ENCODE data around the gene PIK3R3. TPM values are rescaled to one million over a fixed set of nuclear protein-coding genes. Genes with fewer than 3 reads are reported as not detected.

Gene PIK3R3
- total and polyA plus RNA-seq, 4 donors: 29.0 to 63.1 (median 54.4) TPM

DNA sequence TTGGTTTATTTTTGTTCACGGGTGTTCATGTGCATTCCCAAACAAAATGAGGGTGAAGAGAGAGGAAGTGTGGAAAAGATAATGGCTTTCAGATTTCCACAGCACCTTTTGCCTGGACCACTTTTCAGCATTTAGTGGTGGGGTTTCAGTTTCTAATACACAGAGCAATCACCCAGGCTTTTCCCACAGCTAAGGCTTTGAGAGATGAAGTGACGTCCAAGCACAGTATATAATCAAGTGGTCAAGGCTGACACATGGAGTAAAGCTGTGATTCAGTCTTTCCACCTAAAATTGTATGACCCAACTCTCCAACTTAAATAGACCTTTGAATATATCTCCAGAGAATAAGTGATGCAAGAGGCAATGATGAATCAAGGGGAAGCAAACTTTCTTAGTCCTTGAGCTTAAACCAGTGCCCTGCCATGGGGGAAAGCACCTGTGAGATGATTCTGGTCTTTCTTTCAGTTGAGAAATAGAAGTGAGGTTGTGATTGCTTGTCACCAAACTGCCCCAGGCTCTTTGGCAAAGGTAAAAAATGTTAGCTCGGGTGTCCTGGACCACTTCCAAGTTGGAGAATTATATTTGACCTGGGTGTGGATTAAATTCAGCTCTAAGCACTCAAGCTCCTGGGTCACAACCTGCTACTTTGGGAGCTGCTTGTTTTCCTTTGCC is 2.4 kb upstream of the PIK3R3 start:
- H3K4me1 ChIP-seq (ENCODE audit: control insufficient read depth, insufficient read depth, low read length): peaks cover 5% of the 10 kb centered on the region
- no peak overlapping the region for H3K4me3 ChIP-seq (ENCODE audit: low read depth, low read length)
- no CpG with 5 or more reads among the region's 3 CpGs for WGBS (ENCODE audit: insufficient coverage)
- H3K27me3 ChIP-seq (ENCODE audit: control insufficient read depth, insufficient read depth, low read length): no peaks in the 10 kb centered on the region
- no peaks in the 10 kb centered on the region for H3K36me3 ChIP-seq (ENCODE audit: control insufficient read depth, insufficient read depth, low read length)
- no peak overlapping the region for H3K27ac ChIP-seq (ENCODE audit: low read depth, low read length)
- peak in 2 of 6 donors; percentile 13 to 47 for DNase-seq (ENCODE audit: low read depth in 4 of 6, low spot score in 6 of 6)
- no peaks in the 10 kb centered on the region for H3K9me3 ChIP-seq (ENCODE audit: control insufficient read depth, insufficient read depth, low read length)

DNA sequence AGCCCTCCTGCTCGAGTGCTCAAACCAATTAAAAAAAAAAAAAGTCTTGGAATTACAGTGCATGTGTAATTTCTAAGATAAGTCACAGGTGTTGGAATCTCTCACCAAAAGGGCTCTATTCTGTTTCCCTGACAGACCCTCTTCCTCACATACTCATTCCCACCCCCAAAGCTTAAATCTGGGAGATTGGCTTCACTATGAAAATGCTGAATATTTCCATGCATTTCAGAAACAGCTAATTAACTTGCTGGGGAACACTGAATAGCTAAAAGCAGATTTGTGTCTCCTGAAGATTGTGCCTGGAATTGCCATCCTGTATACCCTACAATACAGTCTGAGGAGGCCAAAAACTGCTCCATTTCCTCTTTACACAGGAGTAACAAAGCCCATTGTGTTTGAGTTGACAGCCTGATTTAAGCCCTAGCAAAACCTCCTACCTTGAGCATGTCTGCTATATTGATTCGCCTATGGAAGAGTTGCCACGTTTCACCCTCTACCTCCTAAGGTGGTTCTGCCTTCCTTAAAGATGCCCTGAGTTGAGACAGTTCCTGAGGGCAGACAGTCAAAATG is 1.4 kb upstream of the PIK3R3 start:
- DNase-seq (ENCODE audit: low read depth in 4 of 6, low spot score in 6 of 6): peak in 2 of 6 donors; percentile 49 to 56
- Histone ChIP-seq H3K27ac (ENCODE audit: low read depth, low read length) (peak overlapping the region; percentile 98), H3K4me3 (ENCODE audit: low read depth, low read length) (peak overlapping the region; percentile 90), H3K9me3 (ENCODE audit: control insufficient read depth, insufficient read depth, low read length) (no peaks in the 10 kb centered on the region), H3K36me3 (ENCODE audit: control insufficient read depth, insufficient read depth, low read length) (no peaks in the 10 kb centered on the region), H3K4me1 (ENCODE audit: control insufficient read depth, insufficient read depth, low read length) (peaks cover 5% of the 10 kb centered on the region), H3K27me3 (ENCODE audit: control insufficient read depth, insufficient read depth, low read length) (no peaks in the 10 kb centered on the region)
- WGBS (ENCODE audit: insufficient coverage): no CpG with 5 or more reads among the region's 3 CpGs

DNA sequence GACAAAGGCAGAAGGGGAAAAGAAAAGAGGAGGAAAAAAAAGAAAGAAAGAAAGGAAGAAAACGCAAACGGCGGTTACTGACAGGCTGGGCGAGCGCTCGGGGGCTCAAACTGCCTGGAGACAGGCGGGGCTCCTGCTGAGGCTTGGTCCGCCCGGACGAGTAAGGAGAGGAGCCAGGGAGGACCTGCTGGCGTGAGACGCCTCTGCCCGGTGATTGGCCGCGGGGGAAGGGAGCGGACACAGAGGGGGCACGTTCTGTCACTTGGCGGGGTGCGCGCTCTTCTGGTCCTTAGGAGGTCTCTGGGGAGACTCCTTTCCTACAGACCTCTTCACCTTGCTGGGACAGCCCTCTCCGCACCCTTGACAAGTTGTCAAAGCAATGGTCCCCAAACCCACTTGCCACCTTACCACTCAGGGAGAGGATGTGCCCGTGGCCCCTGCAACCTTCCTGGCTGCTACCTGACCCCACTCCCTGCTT is 791 bp upstream of the PIK3R3 start:
- H3K4me3 ChIP-seq (ENCODE audit: low read depth, low read length): peak overlapping the region; percentile 90

DNA sequence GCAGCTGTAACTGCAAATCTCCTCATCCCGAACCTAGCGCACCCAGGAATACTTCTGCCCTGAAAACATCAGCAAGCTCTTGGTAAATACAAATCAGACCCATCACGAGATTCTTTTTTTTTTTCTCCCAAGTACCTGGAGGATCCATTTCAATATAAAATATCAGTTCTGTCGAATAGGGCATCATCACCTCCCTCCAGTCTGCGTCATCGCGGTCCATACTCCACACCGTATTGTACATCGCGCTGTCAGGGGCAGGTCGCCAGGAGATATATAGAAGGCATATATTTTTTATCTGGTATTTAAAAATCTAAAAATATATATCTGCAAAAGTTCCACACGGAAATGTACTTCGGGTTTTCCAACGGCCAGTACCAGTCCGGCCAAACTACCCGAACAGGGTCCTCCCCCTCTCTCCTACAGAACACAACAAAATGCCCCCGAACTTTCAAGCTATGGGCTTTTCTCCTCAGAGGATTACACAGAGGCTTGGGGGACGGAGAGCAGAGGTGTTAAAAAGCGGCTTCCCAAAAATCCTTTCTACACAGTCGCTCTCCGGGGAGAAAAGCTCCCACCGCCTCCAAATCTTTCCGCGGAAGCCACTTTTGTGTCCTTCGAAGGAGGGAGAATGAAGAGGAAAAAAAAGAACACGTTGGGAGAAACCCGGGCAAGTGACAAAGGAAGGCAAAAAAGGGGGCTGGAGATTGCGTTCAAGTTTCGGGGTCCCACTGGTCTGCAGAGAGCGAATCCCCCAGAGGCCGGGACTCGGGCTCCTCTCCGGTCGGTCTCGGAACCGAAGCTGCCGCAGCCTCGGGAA is 509 bp downstream of the PIK3R3 start:
- DNase-seq (ENCODE audit: low read depth in 4 of 6, low spot score in 6 of 6): peak in 4 of 6 donors; percentile 45 to 83 (median 64)
- no peaks in the 10 kb centered on the region for H3K9me3 ChIP-seq (ENCODE audit: control insufficient read depth, insufficient read depth, low read length)
- H3K27ac ChIP-seq (ENCODE audit: low read depth, low read length): peak overlapping the region; percentile 98
- H3K27me3 ChIP-seq (ENCODE audit: control insufficient read depth, insufficient read depth, low read length): no peaks in the 10 kb centered on the region
- 0% methylated on average over 17 of the region's 38 CpGs for WGBS (ENCODE audit: insufficient coverage)
- peak overlapping the region; percentile 90 for H3K4me3 ChIP-seq (ENCODE audit: low read depth, low read length)
- no peaks in the 10 kb centered on the region for H3K36me3 ChIP-seq (ENCODE audit: control insufficient read depth, insufficient read depth, low read length)
- peaks cover 5% of the 10 kb centered on the region for H3K4me1 ChIP-seq (ENCODE audit: control insufficient read depth, insufficient read depth, low read length)

More for the DNA sequence above, 791 bp upstream of the PIK3R3 start:
- Histone ChIP-seq H3K9me3 (ENCODE audit: control insufficient read depth, insufficient read depth, low read length) (no peaks in the 10 kb centered on the region), H3K27me3 (ENCODE audit: control insufficient read depth, insufficient read depth, low read length) (no peaks in the 10 kb centered on the region), H3K4me1 (ENCODE audit: control insufficient read depth, insufficient read depth, low read length) (peaks cover 5% of the 10 kb centered on the region), H3K36me3 (ENCODE audit: control insufficient read depth, insufficient read depth, low read length) (no peaks in the 10 kb centered on the region), H3K27ac (ENCODE audit: low read depth, low read length) (peak overlapping the region; percentile 98)
- DNase-seq (ENCODE audit: low read depth in 4 of 6, low spot score in 6 of 6): no peak
- WGBS (ENCODE audit: insufficient coverage): 0% methylated on average over 15 of the region's 22 CpGs

DNA sequence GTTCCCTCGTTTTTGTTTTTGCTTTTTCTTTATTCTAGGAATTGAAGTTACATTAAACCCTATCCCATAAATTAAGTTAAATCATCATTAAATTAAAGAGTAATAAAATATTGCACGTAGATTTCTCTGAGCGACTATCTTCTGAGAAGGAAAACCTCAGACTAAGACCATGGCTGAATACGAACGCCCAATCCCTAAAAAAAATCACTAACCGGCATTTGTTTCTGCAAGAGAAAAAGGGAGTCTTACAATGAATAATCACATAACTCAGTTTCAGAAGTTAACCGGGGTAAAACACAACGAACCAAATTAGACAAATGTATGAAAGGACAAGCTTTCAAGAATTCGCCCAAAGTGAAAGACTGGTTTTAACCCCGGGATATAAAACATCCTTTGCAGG is 1.3 kb downstream of the PIK3R3 start:
- Histone ChIP-seq H3K27me3 (ENCODE audit: control insufficient read depth, insufficient read depth, low read length) (no peaks in the 10 kb centered on the region), H3K9me3 (ENCODE audit: control insufficient read depth, insufficient read depth, low read length) (no peaks in the 10 kb centered on the region), H3K27ac (ENCODE audit: low read depth, low read length) (peak overlapping the region; percentile 4), H3K4me1 (ENCODE audit: control insufficient read depth, insufficient read depth, low read length) (peaks cover 5% of the 10 kb centered on the region), H3K36me3 (ENCODE audit: control insufficient read depth, insufficient read depth, low read length) (no peaks in the 10 kb centered on the region), H3K4me3 (ENCODE audit: low read depth, low read length) (peak overlapping the region; percentile 90)
- no CpG with 5 or more reads among the region's 10 CpGs for WGBS (ENCODE audit: insufficient coverage)
- peak in 2 of 6 donors; percentile 56 to 67 for DNase-seq (ENCODE audit: low read depth in 4 of 6, low spot score in 6 of 6)

DNA sequence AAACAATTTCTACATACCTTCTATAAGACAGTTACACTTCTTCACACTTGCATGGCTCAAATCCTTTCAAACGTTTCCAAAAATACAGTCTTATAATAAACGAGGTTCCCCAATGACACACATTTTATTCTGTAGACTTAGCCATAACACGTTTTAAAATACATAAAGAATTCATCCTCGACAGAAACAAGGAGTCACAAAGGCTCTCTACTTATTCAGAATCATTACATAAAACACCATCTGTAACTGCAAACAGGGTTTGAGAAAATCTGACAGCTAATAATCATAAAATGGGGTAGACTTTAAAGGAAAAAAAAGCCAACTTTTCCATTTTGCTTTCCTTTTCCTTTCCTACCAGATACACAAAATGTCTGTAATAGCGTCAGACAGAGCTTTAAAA is 1.8 kb downstream of the PIK3R3 start:
- DNase-seq (ENCODE audit: low read depth in 4 of 6, low spot score in 6 of 6): peak in 2 of 6 donors; percentile 28 to 42
- WGBS (ENCODE audit: insufficient coverage): 0% methylated on average over 2 of the region's 5 CpGs

DNA sequence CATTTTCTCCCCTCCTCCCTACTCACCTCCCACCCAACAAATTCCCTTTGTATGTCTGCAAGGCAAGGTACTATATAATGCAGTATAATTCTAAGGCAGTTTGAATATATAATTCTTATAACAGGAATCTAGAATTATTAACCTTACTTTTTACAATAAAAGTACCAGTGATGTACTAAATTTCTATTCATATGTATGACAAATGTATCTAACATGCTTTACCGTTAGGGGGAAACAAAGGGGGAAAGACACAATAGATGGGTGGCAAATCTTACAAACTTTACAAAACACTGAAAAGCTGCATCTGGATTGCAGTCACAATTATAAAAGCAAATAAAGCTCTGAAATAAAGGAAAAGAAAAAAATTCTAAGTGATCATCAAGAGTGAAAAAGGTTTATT is 2.3 kb downstream of the PIK3R3 start:
- Histone ChIP-seq H3K27ac (ENCODE audit: low read depth, low read length) (peak overlapping the region; percentile 4), H3K36me3 (ENCODE audit: control insufficient read depth, insufficient read depth, low read length) (no peaks in the 10 kb centered on the region), H3K9me3 (ENCODE audit: control insufficient read depth, insufficient read depth, low read length) (no peaks in the 10 kb centered on the region), H3K4me3 (ENCODE audit: low read depth, low read length) (peak overlapping the region; percentile 90), H3K4me1 (ENCODE audit: control insufficient read depth, insufficient read depth, low read length) (peaks cover 5% of the 10 kb centered on the region), H3K27me3 (ENCODE audit: control insufficient read depth, insufficient read depth, low read length) (no peaks in the 10 kb centered on the region)
- DNase-seq (ENCODE audit: low read depth in 4 of 6, low spot score in 6 of 6): peak in 2 of 6 donors; percentile 30 to 60
- WGBS (ENCODE audit: insufficient coverage): no CpG with 5 or more reads among the region's 1 CpG

More for the DNA sequence above, 1.8 kb downstream of the PIK3R3 start:
- Histone ChIP-seq H3K4me3 (ENCODE audit: low read depth, low read length) (peak overlapping the region; percentile 90), H3K9me3 (ENCODE audit: control insufficient read depth, insufficient read depth, low read length) (no peaks in the 10 kb centered on the region), H3K27ac (ENCODE audit: low read depth, low read length) (peak overlapping the region; percentile 4), H3K4me1 (ENCODE audit: control insufficient read depth, insufficient read depth, low read length) (peaks cover 5% of the 10 kb centered on the region), H3K27me3 (ENCODE audit: control insufficient read depth, insufficient read depth, low read length) (no peaks in the 10 kb centered on the region), H3K36me3 (ENCODE audit: control insufficient read depth, insufficient read depth, low read length) (no peaks in the 10 kb centered on the region)

DNA sequence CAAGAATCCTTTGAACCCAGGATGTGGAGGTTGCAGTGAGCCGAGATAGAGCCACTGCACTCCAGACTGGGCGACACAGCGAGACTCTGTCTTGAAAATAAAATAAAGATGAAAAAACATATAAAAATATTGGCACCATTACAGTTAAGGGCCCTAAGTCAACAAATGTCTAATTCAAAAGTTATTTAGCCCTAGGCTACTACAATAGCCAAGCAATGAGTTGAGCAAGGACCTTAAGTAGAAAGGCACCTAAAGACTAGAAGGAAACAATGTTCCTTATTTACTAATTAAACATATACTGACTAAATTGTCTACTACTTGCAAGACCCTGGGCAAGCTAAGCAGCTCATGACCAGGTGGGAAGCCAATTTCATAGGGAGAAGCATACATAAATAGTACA is 4.1 kb downstream of the PIK3R3 start:
- no peaks in the 10 kb centered on the region for H3K36me3 ChIP-seq (ENCODE audit: control insufficient read depth, insufficient read depth, low read length)
- H3K27me3 ChIP-seq (ENCODE audit: control insufficient read depth, insufficient read depth, low read length): no peaks in the 10 kb centered on the region
- H3K4me3 ChIP-seq (ENCODE audit: low read depth, low read length): no peak overlapping the region
- H3K4me1 ChIP-seq (ENCODE audit: control insufficient read depth, insufficient read depth, low read length): peaks cover 2% of the 10 kb centered on the region
- H3K9me3 ChIP-seq (ENCODE audit: control insufficient read depth, insufficient read depth, low read length): no peaks in the 10 kb centered on the region
- DNase-seq (ENCODE audit: low read depth in 4 of 6, low spot score in 6 of 6): no peak
- no peak overlapping the region for H3K27ac ChIP-seq (ENCODE audit: low read depth, low read length)
- 100% methylated on average over 1 of the region's 3 CpGs for WGBS (ENCODE audit: insufficient coverage)

DNA sequence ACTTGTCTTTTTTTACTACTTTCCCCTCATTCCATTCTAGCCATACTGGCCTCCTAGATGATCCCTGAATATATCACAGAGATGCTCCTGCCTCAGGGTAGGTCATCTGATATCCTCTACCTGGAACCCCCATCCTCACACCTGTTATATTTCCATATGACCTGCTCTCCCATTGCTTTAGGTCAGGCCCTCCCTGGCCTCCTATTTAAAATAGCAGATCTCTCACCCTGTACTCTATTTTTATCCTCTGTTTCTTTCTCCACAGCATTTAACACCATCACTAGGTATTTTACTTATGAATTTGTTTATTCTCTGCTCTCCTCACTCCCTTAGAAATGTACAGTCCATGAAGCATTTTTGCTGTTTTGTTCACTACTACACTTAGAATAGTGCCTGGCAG is 13.6 kb downstream of the PIK3R3 start:
- no peak overlapping the region for H3K4me3 ChIP-seq (ENCODE audit: low read depth, low read length)
- no peaks in the 10 kb centered on the region for H3K36me3 ChIP-seq (ENCODE audit: control insufficient read depth, insufficient read depth, low read length)
- no peak for DNase-seq (ENCODE audit: low read depth in 4 of 6, low spot score in 6 of 6)
- H3K27ac ChIP-seq (ENCODE audit: low read depth, low read length): no peak overlapping the region
- H3K27me3 ChIP-seq (ENCODE audit: control insufficient read depth, insufficient read depth, low read length): no peaks in the 10 kb centered on the region
- H3K4me1 ChIP-seq (ENCODE audit: control insufficient read depth, insufficient read depth, low read length): no peaks in the 10 kb centered on the region
- H3K9me3 ChIP-seq (ENCODE audit: control insufficient read depth, insufficient read depth, low read length): no peaks in the 10 kb centered on the region
